ENCODE data around the gene PDZRN4.
A peak's percentile ranks its signal among the peaks of the same experiment; 100 is the strongest.
"Not testable (repeated sequence)": the region's sequence is repeated elsewhere in the genome, so short reads cannot be mapped to it uniquely, and the experiment has no call there.

PDZRN4 gene

DNA sequence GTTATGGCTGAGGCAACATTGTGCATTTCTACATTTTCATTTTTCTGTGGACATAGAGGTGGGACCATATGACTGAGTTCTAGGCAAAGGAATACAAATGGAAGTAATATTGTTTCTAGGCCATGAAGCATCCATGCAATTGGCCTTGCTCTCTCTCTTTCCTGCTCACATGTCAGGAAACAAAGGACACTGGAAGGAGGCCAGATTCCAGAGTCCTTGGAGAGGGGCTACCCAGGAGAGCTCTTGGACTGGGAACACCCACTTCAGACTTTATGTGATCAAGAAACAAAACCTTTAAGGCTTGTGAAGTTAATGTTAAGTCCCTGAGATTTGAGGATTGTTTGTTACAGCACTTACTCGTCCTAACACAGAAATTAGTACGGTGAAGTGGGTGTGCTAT, 32.8 kb downstream of the PDZRN4 start:
- DNase-seq = no peak

DNA sequence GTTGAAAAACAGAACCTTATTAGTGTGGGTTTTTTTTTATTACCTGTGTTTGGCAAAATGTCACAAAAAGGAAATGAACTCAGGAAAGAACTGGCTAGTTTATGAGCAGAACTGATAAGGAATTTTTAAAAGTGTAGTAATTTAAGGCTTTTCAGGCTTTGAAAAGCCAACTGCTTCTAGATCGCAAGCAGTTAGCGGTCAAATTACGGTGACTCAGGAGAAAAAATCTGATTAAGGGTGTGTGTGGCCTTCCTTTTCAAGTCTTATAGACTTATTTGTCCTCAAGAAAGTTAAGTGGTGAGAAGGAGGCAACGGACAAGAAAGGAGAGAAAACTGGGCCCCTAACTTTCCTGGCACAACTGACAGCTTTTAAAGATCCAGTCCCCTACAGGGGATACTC, 33.4 kb downstream of the PDZRN4 start:
- DNase-seq = no peak

DNA sequence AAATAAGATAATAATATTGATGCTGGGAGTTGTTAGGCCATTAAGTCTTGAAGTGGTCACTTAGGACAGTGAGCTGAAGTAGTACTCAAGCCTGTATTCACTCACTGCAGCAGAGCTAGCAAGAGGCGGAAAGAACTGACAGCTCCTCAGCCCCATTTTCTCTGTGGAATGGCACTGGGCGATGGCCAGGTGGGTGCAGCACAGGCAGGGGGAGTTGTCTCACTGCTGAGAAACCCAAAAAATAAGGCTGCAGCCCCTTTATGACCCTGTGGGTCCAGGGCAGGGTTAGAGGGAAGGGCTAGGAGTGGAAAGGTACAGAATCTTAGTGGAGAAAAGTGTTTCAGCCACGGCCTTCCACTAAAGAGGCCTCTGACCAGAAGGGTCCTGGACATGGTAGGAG, 35.5 kb downstream of the PDZRN4 start:
- no peak for DNase-seq

DNA sequence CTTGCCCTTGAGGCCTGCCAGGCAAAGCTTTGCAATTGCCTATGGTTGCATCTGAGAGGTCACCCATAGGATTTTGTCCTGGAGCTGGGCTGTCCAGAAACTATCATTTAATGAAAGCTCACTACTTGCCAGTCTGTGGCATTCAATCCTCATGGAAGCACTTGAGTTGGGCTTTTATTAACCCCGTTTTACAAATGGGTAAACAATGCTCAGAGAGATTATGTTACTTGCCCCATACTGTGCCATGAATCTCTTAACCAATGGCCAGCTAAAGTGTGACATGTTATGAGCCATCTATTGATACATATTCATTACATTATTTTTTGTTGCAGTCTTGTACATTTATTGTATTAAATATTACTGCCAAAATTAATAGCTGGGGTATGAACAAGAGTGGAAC, 35.9 kb downstream of the PDZRN4 start:
- DNase-seq = no peak

DNA sequence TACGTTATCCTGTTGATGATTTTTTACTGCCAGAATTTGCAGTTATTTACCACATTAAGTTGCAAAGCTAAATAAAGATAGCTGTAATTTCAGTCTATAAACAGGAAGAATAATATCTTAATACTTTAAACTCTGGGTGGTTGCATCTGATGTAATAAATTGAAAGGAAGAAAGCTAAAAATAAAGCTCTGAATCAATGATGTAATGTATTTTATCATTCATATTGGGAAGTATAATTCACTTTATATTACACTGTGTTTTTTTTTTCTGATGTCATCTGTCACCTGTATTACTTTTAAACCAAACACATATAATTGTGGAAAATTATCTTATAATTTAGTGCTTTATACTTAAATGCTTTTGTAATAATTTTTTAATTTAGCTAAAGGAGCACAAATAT, 37.1 kb downstream of the PDZRN4 start:
- DNase-seq = no peak

DNA sequence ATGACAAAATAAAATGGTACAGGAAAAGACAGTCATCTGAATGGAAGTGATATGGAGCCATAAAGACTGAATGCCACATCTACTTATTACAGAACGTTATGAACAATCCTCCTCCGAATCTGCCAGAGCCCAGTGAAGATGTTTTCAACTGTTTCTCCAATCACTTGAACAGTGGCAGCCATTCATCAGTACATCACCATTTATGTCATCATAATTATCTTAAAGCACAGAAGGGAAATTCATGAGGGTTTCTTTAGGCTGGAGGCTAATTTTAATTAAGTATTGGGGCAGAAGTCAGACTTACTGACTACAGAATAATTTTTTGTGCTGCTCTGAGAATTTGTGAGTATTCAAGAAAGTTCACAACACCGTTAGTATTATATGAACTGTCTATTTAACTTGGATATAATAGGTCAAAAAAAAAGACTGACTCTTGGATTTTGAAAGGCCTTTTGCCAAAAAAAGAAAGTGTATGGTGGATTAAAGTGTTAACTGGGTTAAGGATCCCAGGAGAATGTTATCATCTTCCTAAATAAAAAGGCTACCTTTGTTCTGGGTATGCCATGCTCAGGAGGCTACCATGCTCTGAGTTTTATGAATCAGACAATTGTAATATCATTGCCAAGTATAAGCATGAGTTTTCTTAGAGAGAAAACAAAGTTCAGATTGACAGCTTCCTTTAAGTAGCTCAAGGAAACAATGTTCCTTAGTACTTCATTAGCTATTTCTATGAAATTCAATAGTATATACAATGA, 40.1 kb downstream of the PDZRN4 start:
- no peak for DNase-seq

DNA sequence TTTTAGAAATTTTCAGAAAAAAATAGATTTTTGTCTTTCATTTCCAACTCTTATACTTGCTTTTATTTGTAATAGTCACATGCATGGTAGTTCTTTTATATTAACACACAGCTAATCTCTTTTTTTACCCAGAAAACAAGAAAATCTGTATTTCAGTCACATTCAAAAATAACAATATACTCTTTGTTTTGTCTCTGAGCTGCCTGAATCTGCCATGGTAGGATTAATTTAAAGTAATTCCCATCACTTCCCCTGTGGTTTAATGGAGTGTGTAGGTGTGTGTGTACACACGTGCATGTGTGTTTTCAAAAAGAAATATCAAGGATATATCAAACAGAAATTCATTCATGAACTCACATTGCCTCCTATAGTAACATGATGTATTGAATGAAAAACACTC, 42.6 kb downstream of the PDZRN4 start:
- no peak for DNase-seq

DNA sequence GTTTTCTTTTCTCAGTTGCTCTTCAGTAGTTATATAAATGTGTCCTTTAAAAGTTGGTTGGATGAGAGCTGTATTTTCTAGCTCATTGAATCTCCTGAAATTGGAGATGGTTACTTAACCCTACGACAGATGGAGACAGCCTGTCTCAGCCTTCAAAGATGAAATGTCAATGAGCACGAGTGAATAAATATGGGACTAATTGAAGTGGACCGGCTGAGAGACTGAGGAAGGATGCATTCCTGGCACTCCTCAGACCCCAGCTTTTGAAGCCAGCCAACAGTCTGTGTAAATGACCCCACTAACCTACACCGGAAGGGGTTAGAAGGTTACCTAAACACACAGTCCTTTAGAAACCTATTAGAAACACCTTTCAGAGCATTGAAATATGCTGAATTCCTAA, 46.6 kb downstream of the PDZRN4 start:
- DNase-seq = no peak

DNA sequence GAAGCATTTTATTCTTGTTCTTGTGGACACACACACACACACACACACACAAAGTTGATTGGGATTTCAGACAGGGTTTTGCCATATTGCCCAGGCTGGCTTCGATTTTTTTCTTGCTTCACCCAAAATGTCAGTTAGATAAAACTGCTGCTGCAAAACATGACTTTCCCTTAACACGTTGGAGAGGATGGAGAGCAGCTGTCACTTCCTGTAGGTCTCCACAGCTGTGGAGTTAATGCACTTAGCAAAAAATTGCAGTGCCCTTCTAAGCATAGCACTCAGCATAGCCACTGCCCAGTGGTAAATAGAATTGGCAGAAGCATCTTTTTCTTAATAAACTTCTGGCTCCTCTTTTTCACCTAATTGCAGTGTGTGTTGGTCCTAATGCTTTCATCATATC, 54.5 kb downstream of the PDZRN4 start:
- DNase-seq = no peak

DNA sequence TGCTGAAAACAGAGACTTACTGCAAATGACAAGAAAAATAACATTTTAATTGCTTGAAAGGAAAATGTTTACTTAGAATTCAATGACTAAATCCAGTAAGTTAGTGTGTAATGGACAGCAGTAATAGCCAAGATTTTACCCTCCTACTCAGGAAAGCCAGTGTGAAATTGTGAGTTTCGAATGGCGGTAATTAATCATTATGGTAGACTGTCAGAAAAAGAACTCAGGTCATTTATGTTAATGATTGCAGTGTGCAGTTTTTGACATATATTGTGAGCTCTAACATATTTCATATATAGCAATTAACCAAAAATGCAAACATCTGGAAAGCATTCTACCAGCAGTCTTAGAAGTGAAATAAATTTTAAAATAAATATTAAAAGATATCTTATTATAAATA, 60.3 kb downstream of the PDZRN4 start:
- DNase-seq = no peak

DNA sequence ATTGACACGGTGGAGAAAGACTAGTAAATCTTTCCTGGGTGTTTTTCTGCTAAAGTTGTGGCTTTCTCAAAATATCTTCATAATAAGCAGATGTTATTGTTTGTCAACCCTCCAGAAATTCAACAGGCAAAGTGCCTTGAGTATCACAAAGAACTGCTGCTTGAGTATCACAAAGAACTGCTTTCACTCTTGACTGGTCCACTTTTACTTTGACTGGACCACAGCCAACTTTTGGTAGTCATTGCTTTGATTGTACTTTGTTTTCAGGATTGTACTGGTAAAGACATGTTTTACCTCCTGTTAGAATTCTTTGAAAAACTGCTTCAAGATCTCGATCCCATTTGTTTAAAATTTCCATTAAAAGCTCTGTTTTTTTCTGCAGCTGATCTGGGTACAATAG, 62.6 kb downstream of the PDZRN4 start:
- no peak for DNase-seq

DNA sequence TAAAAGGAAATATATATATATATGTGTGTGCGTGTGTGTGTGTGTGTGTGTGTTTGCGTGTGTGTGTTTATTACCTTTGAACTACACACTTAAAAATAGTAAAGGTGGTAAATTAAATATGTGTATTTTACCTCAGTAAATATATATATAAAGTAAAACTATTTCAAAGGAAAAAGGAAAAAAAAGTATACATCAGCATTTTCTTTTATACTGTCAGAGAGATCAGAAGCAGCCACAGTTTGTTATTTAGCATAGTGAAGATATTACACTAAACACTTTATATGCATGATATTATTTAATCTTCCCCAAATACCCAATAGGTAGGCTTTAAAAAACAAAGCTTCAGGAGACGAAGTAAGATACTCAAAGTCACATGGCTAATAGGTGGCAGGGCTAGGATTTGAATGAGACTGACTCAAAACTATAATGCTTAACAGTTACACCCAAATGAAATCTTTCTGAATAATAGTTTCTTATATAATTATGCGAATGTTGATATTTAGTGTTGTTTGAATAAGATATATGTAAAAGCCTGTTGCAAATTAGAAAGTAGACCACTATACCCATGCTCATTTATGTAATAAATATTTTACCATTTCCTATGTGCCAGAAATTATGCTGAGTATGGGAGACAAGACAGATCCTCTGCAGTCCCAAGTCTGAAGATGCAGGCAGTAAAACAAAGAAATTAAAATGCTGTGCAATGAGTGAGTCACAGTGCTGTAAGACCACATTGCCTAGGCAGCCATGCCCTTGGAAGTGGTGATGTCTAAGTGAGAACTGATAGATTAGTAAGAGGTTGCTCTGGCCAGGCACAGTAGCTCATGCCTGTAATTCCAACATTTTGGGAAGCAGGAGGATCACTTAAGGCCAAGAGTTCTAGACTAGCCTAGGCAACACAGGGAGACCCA, 66.1 kb downstream of the PDZRN4 start:
- no peak for DNase-seq

DNA sequence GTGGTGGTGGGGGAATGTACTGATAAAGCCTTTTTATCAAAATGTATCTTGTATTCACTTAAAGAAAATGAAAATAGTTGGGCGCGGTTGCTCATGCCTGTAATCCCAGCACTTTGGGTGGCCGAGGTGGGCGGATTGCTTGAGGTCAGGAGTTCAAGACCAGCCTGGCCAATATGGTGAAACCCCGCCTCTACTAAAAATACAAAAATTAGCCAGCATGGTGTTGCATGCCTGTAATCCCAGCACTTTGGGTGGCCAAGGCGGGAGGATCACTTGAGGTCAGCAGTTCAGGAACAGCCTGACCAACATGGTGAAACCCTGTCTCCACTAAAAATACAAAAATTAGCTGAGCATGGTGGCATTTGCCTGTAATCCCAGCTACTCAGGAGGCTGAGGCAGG, 75.1 kb downstream of the PDZRN4 start:
- not testable (repeated sequence) for DNase-seq

DNA sequence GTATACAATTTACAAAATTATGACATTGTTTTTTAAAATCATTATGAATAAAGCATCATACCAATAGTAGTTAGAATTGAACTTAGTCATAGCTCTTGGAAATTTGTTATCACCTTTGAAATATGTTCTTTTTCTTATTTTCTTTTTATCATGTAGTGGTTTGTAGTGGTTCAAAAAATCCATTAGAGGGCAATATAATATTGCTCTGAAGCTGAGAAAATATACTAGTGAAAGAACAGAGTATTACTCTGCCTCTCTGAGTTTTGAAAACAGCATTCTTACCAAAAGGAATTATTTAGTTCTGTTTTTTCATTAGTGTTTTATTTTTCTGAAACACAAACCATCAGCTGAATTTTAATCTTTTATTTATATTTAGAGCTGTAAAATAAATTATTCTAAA, 76.2 kb downstream of the PDZRN4 start:
- DNase-seq = no peak

DNA sequence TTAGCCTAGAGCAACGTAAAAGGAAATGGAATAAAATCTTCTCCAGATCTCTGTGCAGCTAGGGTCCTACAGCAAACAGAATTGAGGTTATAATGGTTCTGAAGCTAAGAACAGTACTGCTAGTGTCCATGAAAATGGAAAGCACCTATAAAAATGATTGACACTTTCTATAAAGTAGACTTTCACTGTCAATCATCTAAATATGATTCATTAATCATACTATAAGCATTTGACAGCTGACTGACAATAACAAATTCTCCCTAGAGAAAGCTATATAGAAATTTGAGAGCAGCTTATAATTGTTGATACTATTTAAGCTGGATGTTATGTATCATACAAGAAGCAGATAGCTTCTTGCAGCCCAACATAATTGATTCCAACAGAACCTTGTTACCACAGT, 80.9 kb downstream of the PDZRN4 start:
- no peak for DNase-seq

DNA sequence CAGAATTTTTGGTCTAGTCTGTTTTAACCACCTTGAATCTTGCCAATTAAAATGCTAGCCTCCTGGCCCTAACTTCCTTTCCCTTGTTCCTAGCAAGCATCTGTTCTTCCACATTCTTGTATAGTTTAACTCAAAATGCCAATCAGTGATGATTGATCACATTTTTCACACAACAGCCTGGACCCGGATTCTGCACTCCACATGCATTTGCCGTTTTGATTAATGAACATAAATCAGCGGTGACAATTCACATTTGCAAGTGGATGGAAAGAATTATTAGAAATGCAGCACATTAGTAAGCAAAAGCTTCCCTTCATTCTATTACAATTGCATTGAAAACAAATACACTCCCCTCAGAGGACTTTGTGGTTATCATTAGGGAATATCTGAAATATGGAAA, 83.4 kb downstream of the PDZRN4 start:
- no peak for DNase-seq

DNA sequence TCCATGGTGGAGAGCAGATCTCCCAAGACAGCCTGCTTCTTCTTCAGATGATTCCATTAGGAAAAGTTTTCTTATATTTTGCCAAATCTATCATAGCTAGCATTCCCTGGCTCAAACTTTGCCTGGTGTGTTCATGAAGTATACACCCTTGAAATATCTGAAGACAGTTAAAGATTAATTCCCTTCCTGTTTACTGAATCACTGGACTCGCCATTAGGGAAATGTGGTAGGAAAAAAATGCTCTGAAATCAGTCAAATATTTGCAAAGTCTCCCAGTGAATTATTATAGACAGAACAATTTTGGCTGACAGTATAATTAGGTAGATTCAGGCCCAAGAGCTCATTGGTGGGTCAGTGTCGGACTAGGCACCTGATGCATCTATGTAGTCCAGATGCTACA, 86.5 kb downstream of the PDZRN4 start:
- no peak for DNase-seq

DNA sequence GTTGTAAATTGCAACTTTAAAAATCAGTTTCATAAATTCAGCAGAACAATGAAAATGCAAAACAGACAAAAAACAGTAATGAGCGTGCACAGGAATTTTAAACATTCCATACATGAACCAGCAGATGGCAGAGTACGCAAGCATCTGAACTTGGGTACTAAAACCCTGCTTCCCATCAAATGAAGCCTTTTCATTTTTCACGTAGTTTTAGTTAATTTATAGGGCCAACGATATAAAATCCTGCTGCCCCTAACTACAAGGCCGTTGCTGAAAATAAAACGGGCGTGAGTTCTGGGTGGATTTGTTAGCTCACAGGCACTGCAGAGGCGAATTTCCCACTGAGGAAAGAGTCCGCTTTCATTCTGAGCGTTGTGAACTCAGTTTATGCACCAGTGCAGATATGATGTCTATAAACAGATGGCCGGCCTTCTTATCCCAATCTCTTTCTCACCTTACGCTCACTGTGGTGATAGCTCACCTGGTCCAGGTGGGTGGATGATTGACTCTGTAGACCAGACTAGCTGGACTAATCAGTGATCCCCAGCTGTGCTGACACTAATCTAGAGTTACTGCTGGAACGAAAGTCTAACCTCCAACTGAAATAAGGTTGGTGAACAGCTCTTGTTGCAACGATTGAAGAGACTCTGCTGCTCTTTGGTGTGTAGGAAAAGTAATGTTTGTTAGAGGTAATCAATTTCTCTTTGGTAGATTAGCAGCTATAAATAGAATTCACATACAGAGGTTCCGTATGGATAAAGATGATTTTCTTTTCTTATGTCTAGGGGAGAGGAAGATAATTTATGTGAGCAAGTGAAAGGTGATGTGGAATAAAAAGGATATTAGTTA, 89.2 kb downstream of the PDZRN4 start:
- DNase-seq = peak; percentile 9

DNA sequence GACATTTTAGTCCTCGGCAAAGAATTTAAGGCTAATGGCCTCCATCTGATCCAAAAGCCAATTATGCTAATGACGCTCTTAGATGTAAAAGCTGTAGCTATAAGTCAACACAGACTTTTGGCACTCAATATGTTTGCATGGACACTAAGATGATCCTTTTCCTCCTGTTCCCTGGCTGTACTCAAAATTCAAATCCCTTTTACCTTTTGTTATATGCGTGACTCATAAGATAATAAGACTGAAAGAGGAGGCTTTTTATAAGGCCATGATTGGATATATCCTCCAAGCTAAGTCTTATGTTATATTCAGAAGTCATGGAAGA, 89.8 kb downstream of the PDZRN4 start:
- no peak for DNase-seq

DNA sequence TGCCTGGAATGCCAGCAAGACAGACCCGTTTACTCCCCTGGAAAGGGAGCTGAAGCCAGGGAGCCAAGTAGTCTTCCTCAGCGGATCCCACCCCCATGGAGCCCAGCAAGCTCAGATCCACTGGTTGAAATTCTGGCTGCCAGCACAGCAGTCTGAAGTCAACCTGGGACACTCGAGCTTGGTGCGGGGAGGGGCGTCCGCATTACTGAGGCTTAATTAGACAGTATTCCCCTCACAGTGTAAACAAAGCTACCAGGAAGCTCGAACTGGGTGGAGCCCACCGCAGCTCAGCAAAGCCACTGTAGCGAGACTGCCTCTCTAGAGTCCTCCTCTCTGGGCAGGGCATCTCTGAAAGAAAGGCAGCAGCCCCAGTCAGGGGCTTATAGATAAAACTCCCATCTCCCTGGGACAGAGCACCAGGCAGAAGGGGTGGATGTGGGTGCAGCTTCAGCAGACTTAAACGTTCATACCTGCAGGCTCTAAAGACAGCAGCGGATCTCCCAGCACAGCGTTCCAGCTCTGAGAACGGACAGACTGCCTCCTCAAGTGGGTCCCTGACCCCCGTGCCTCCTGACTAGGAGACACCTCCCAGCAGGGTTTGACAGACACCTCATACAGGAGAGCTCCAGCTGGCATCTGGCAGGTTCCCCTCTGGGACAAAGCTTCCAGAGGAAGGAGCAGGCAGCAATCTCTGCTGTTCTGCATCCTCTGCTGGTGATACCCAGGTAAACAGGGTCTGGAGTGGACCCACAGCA, 92.4 kb downstream of the PDZRN4 start:
- not testable (repeated sequence) for DNase-seq

DNA sequence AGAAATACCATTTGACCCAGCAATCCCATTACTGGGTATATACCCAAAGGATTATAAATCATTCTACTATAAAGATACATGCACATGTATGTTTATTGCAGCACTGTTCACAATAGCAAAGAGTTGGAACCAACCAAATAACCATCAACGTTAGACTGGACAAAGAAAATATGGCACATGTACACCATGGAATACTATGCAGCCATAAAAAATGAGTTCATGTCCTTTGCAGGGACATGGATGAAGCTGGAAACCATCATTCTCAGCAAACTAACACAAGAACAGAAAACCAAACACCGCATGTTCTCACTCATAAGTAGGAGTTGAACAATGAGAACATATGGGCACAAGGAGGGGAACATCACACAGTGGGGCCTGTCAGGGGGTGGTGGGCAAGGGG, 97.3 kb downstream of the PDZRN4 start:
- not testable (repeated sequence) for DNase-seq

DNA sequence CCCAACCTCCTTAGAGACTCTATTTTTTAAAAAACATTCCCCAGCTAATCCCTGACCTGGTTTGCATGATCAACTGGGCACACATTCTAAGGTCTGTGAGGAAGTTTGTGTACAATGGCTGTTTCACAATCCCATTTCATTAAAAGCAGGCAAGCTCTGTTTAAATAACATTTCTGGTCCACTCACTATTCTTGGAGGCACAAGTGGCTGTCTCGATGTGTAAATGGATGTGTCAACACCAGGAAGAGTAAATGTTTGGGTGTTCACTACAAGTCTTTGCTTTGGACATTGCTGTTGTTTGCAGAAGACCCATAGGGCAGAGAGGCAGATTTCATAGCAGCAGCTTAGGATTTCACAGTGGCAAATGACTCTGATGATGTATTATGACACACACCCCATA, 98.3 kb downstream of the PDZRN4 start:
- DNase-seq = no peak

Measured in CD4-positive, alpha-beta T cell treated with Interleukin-4 for 4 hours (primary cell).